GM19324 (cell line): Measurements from ENCODE around the gene HEY2.
A peak's percentile ranks its signal among the peaks of the same experiment; 100 is the strongest.
"Not testable (repeated sequence)": the region's sequence is repeated elsewhere in the genome, so short reads cannot be mapped to it uniquely, and the experiment has no call there.

ENCODE experiments used
- ATAC-seq: cut with Tn5 transposase; IDR thresholded peaks from one replicate; pipeline ENCODE4 v1.9.1; 2021; ENCODE audit warnings: mild to moderate bottlenecking, moderate library complexity; ENCODE audit not compliant: unreplicated experiment, low FRiP score

HEY2 gene

GRCh38 chr6:125764121-125764671 is 14.8 kb downstream of the HEY2 start:
- no peak for ATAC-seq

GRCh38 chr6:125765944-125766343 is 16.5 kb downstream of the HEY2 start:
- ATAC-seq = no peak

GRCh38 chr6:125766641-125767040 is 17.2 kb downstream of the HEY2 start:
- no peak for ATAC-seq

GRCh38 chr6:125769147-125769783 is 19.8 kb downstream of the HEY2 start:
- ATAC-seq = no peak

- ATAC-seq = no peak
These were observed 24.2 kb downstream of the HEY2 start for GRCh38 chr6:125773387-125774341.

- ATAC-seq = not testable (repeated sequence)
These were observed 26.8 kb downstream of the HEY2 start for GRCh38 chr6:125776107-125776826.

GRCh38 chr6:125779924-125780539 is 30.6 kb downstream of the HEY2 start:
- peak; percentile 82 for ATAC-seq

- ATAC-seq = peak; percentile 86
These were observed 31.3 kb downstream of the HEY2 start for GRCh38 chr6:125780540-125781313.

- ATAC-seq = peak; percentile 34
These were observed 32.0 kb downstream of the HEY2 start for GRCh38 chr6:125781314-125781868.

- ATAC-seq = no peak
These were observed 34.9 kb downstream of the HEY2 start for GRCh38 chr6:125784365-125784764.

GRCh38 chr6:125787791-125788190 is 38.4 kb downstream of the HEY2 start:
- ATAC-seq = no peak

- ATAC-seq = no peak
These were observed 39.7 kb downstream of the HEY2 start for GRCh38 chr6:125789167-125789566.

- peak; percentile 10 for ATAC-seq
These were observed 40.3 kb downstream of the HEY2 start for GRCh38 chr6:125789576-125790357.

GRCh38 chr6:125790358-125791150 is 41.1 kb downstream of the HEY2 start, which contains the start of gene NCOA7:
Gene NCOA7, plus strand, starts transcription at chr6:125790960. Its CDS starts 24,395 bp downstream, at chr6:125815355.
- peak; percentile 81 for ATAC-seq

- peak; percentile 33 for ATAC-seq
These were observed 41.9 kb downstream of the HEY2 start for GRCh38 chr6:125791151-125791819.

GRCh38 chr6:125791820-125792165 is 42.4 kb downstream of the HEY2 start:
- no peak for ATAC-seq

- no peak for ATAC-seq
These were observed 42.7 kb downstream of the HEY2 start for GRCh38 chr6:125792172-125792571.
